Suppressor macrophage treated with lipopolysaccharide for 4 hours (primary cell): ENCODE measurements around the gene PIP5K1C.

Source experiments
- DNase-seq: peaks from one replicate; pipeline ENCODE4 v3.0.0-alpha.2; 2020

PIP5K1C gene

DNA sequence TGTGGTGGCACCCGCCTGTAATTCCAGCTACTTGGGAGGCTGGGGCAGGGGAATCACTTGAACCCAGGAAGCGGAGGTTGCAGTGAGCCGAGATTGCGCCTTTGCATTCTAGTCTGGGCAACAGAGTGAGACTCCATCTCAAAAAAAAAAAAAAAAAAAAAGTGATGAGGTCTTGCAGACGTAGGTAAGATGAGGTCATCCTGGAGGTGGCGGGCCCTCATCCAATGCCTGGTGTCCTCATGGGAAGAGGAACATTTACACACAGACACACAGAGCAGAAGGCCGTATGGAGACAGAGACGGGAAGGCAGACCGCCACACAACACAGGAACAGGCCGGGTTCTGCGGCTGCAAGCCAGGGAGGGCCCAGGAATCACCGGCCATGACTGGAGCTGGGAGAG lies 78.0 kb downstream of the PIP5K1C start:
- no peak for DNase-seq

DNA sequence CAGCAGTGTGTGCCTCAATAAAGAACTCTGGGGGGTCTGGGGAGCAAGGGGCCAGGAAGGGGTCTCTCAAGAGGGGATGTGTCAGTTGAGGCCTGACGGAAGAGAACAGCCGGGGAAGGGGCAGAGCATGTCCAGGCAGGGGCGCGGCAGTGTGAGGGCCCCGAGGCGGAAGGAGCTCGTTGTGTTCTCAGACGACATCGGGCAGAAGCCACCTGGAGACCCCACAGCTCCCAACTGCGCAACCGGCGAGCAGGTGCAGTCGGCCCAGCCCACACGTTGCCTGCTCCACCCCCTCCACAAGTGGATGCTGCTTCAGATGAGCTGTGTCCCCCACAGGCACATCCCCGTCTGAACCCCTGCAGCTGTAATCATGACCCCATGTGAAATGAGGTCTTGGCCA lies 78.6 kb downstream of the PIP5K1C start:
- no peak for DNase-seq

GRCh38 chr19:3620817-3621547 lies 79.3 kb downstream of the PIP5K1C start:
- no peak for DNase-seq

DNA sequence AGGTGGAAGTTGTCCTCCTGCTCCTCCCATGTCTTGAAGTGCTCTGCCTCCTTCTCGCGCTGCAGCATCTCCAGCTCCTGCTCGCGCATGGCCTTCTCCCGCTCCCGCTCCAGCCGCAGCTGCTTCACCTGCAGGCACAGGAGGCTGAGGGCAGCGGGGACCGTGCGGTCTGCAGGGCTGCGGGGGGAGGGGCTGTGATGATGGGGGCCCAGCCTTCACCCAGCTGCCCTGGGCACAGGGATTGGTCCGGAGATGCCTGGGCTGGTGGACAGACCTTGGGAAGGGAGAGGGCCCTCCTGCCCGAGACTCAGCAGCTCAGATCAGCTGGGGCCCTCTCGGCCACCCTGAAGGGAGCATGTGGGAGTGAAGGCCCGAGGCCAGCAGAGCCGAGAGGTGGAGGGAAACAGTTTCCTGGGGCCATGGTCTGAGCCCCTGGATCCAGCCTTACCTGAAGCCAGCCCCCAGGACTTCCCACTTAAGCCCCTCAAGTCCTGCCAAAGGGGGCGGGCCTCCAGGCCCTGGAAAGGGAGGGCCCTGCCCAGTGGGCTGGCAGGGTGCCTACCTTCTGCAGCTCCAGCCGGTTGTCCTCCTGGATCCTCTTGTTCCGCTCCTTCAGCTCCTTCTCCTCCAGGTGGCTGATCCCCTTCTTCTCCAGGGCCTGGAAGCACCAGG lies 80.0 kb downstream of the PIP5K1C start:
- DNase-seq, result no peak

DNA sequence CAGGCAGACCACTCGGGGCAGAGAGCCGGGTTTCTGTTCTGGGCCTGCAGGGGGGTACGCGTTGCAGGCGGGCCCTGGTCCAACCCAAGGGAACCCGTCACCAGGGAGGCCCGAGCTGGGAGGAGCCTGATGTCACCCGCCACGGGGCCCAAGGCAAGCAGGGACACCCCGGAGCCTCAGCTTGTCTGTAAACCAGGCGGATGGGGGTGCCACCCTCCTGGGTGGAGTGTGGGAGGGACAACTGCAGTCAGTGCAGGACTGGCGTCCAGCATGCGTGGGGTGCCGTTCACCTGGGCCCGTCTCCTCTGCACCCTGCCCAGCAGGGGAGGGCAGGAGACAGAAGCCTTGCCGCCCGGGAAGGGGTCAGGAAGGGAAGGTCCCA lies 80.6 kb downstream of the PIP5K1C start:
- DNase-seq, result no peak

DNA sequence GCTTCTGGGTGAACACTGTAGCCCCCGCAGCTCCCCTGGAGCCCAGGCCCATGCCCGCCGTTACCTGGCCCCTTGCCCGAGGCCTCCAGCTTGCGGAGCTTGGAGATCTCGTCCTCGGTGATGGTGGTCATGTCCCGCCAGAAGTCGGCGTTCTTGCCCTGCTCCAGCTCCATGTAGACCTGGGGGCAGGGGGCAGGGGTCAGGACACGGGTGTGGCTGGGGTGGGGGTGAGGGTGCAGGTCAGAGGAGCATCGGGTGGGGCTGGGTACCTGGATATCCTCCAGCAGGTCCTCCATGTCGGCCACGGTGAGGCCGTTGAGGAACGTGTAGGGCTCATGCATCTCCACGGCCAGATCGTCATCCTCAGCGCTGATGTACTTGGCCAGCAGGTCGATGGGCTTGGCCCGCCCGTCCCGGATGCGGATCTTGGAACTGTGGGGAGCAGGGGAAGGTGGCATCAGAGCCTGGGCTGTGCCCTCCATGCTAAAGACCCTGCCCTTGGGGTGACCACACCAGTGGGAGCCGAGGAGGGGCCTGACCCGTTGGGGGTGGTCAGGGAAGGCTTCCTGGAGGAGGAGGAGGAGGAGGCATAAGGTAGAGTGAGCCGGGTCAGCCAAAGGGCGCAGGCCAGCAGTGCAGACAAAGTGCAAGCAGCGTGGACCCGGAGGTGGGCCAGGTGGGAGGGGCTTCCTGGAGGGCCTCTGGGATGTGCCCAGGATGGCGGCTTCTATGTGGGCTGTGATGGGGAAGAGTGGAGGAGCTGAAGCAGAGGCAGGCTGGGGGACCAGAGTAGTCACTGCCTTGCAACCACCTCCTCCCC lies 81.2 kb downstream of the PIP5K1C start:
- DNase-seq, result no peak

- peak; percentile 80 for DNase-seq
Measured at GRCh38 chr19:3618144-3618810, 82.0 kb downstream of the PIP5K1C start.

- DNase-seq, result peak; percentile 11
Measured at GRCh38 chr19:3617463-3617862, 82.8 kb downstream of the PIP5K1C start.

- DNase-seq, result no peak
Measured at GRCh38 chr19:3615524-3616135, 84.6 kb downstream of the PIP5K1C start.

DNA sequence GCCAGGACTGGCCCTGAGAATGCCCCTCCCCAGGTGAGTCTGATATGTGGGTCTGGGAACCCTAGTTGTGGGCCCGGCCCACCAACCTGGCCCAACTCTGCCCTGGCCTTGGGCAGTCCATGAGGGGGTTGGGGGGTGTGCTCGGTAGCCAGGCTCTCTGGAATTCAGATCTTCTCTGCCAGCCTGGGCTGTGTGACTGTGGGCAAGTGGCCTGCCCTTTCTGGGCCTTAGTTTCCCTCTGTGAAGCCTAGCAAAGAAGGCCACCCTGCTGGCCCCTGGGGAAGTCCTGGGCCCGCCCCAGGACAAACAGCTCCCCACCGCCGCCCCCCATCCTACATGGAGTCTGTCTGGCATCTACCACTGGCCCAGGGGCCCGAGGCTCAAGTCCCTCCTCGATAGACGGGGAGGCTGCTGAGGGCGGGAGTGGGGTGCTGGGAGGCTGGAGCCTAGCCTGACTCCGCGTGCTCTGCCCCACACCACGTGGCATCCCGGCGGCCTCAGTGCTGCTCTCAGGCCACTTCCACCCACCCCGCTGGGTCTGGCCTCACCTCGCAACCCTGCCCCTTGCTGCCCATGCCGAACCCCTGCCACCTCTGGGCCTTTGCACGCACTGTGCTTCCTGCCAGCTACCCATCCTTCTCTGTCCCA lies 85.3 kb downstream of the PIP5K1C start:
- no peak for DNase-seq

DNA sequence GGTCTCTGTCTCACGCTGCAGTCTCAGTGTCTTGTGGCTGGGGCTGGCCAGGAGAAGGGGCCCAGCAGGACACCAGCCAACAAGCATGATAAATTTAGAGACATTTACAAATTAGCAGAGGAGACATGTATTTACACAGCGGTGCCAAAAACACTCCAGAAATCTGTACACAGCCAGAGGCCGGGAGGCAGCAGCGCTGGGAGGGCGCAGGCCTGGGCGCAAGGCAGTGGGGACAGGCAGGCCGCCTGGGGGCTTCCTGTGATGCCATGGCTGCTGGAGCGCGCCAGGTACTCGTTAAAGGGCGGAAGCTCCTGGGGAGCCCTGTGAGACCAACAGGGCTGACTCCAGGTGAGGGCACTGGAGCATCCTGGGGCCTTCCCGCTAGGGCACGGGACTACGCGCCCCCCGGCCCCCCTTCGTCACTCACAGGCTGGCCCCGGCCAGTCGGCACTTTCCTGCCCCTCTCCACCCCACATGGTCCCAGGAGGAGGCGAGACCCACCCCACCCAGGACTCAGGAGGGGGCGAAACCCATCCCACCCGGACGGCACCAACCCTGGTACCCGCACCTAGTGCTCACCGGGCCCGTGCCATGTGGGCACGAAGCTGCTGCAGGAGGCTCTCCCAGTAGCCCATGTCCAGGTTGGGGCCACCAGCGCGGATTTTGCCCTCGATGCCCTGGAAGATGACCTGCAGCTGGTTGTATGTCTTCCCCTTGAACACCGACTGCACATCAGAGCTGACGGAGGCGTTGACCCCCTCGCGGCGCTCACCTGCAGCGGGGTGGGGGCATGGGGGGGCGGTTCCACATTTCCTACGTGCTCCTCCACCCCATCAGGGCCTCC lies 86.2 kb downstream of the PIP5K1C start:
- no peak for DNase-seq

DNA sequence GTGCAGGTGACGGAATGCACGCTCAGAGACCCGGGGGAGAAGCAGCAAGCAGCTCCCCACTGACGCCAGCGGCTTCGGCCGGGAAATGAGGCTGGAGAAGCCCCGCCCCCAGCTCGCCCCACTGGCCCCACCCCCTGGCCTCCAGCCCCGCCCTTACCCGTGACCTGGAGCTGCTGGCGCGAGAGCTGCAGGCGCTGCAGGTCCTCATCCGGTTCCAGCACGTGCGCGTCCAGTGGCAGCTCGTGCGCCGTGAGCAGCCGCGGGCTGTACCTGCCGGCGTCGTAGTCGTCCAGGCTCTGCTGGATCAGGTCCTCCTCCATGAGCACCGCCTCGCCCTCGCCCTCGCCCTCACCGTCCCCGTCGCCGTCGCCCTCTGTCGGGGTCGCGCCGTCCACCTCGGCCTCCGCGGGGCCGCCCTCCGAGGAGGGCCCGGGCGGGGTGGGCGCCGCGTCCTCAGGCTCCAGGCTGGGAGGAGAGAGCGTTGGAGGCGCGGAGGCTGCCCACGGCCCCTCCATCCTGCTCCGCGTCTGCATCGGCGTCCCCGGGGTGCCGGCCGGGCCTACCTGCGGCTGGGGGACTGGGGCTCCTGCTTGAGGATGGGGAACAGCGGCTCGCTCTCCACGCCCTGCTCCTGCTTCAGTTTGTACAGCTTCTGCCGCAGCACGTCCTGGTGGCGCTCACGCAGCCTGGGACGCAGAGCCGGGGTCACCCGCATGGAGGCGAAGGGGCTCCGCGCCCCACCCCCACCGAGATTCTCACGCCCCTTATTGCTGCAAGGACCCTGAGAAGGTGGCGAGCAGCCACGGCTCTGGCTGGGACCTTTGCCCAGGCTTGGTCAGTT lies 87.1 kb downstream of the PIP5K1C start:
- DNase-seq, result no peak

DNA sequence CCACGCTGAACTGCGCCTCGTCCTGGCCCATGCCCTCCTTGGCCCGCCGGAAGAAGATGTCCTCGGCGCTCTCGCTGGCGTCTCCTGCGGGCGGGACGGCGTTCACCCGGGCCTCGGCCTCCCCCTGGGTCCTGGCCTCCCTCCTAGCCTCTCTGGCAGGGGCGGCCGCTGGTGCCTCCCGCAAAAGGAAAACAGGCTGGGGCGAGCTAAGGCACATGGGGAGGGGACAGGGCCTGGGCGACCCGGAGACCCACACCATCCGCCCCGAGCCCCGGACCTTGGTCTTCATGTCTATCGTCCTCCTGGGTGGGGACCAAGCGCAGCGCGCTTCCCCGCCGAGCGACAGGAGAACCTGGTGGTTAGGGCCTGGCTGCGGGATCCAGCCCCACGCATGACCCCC lies 87.9 kb downstream of the PIP5K1C start:
- no peak for DNase-seq

DNA sequence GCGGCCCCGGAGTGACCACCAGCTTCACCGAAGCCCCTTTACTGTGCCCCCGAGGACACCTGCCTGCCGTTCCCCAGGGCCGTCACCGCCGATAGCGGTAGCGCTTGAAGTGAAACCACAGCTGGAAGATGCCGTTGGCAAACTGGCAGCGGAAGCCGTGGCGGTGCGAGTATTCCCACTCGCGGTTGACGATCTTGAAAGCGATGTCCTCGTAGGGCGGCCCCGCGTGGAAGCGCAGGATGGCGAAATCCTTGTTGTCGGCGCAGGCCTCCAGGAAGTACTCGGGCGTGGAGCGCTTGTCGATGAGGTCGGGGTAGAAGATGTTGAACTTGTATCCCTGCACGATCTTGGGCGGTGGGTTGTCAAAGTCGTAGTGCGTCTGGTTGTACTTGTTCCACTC lies 88.4 kb downstream of the PIP5K1C start:
- DNase-seq, result no peak

- no peak for DNase-seq
Measured at GRCh38 chr19:3610745-3611717, 89.2 kb downstream of the PIP5K1C start.

GRCh38 chr19:3609779-3610719 lies 90.2 kb downstream of the PIP5K1C start:
- DNase-seq, result no peak

- no peak for DNase-seq
Measured at GRCh38 chr19:3608750-3609322, 91.4 kb downstream of the PIP5K1C start.
